Measurements from ENCODE around the gene SMS.

The SMS gene

DNA sequence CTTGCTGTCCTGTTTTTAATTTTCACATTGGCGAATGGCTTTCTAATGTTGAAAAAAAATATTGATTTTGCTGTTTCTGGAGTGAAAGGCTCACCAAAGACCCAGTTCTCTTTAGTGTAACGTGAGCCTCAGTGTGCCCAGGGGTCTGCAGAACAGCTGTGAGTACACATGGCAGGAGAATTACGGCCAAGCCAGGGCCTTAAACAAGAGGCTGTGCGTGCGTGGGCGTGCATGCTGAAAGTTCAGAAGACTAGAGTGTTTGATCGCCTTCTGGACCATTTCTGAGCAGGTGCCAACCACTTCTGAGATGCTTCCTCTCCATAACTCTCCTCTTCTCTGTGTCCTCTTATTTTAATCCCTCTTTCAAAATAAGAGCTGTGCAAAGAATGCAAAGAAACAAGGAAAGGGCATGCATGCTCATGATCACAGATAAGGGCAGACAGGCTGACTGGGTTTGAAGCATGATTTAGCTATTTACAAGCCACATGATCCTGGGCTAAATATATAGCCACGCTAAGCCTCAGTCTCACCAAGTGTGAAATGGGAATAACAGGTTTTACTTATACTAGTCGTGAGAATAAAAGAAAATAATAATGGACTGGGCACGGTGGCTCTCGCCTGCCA, 101.5 kb downstream of the SMS start:
- DNase-seq, result no peak

DNA sequence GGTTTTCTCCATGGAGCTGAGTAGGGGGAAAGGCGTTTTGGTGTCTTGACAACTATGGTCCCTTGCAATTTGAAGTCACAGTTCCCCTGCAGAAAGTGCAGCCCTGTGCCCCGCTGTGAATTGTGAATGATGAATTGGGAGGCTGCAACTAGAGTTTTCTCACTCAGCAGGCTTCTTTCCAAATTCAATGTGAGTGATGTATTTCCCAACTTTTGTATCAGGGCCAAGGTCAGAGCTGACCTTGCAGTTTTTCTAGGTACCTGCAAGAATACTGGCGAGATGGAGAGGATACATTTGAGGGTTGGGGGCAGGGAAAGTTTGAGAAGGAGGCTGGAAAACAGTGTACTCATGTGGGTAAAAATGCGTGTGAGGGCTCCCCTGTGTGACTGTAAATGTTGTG, 103.4 kb downstream of the SMS start:
- DNase-seq, result no peak
